IMR-90 (cell line): ENCODE data around the gene ASMTL. TPM values are rescaled to one million over a fixed set of nuclear protein-coding genes. Genes with fewer than 3 reads are reported as not detected.

Experiments used
- ATAC-seq: fragments of 200-7000 bp; cut with Tn5 transposase; 2 replicates; pipeline ENCODE4 v1.9.1; 2020; ENCODE audit warnings: low read depth, mild to moderate bottlenecking, moderate library complexity
- BruUV-seq: library from RNA; stranded (reverse); fragments of 400-500 nt; replicated peaks from 2 replicates; lab custom pipeline; 2021; lab: Mats Ljungman, UMichigan
- CTCF ChIA-PET: fragments of 300-600 bp; formaldehyde crosslinking; extraction: SDS; loops from one replicate; lab custom pipeline; 2021; ENCODE audit warnings: antibody characterized with exemption; lab: Yijun Ruan, JAX
- POLR2A ChIA-PET: fragments of 300-600 bp; sonication (Branson Sonifier 250); formaldehyde crosslinking; loops from one replicate; lab custom pipeline; 2022; ENCODE audit warnings: antibody characterized with exemption; ENCODE audit not compliant: unreplicated experiment; lab: Charles Lee
- DNase-seq: peaks from one replicate; pipeline ENCODE4 v3.0.0; 2013
- H2AFZ ChIP-seq: replicated peaks from 2 replicates; pipeline ENCODE3; 2013; ENCODE audit warnings: low read length, mild to moderate bottlenecking; ENCODE audit not compliant: poor library complexity
- H2AK5ac ChIP-seq: 2 replicates; pipeline ENCODE4 v1.6.1; 2013; ENCODE audit warnings: low read depth, low read length, inconsistent platforms
- H2AK9ac ChIP-seq: replicated peaks from 2 replicates; pipeline ENCODE3; 2013; ENCODE audit warnings: mild to moderate bottlenecking, low read depth, low read length, moderate library complexity; ENCODE audit not compliant: poor library complexity
- H2BK120ac ChIP-seq: 2 replicates; pipeline ENCODE4 v1.6.1; 2013; ENCODE audit warnings: low read depth, low read length, inconsistent platforms
- H2BK15ac ChIP-seq: 3 replicates; pipeline ENCODE4 v1.6.1; 2013; ENCODE audit warnings: low read depth, low read length, inconsistent platforms
- H2BK20ac ChIP-seq: 2 replicates; pipeline ENCODE4 v1.6.1; 2013; ENCODE audit warnings: low read depth, mild to moderate bottlenecking, inconsistent platforms, low read length, moderate library complexity
- H2BK5ac ChIP-seq: 2 replicates; pipeline ENCODE4 v1.6.1; 2013; ENCODE audit warnings: mild to moderate bottlenecking, low read depth, low read length, inconsistent platforms; ENCODE audit not compliant: poor library complexity, severe bottlenecking
- H3K14ac ChIP-seq: replicated peaks from 2 replicates; pipeline ENCODE4 v1.6.1; 2013; ENCODE audit warnings: low read depth, low read length, inconsistent platforms
- H3K18ac ChIP-seq: 2 replicates; pipeline ENCODE4 v1.6.1; 2013; ENCODE audit warnings: low read depth, low read length, control low read depth
- H3K23ac ChIP-seq: 2 replicates; pipeline ENCODE4 v1.6.1; 2013; ENCODE audit warnings: low read depth, low read length, inconsistent platforms
- H3K27ac ChIP-seq: 2 replicates; pipeline ENCODE4 v1.5.1; 2013; ENCODE audit warnings: mild to moderate bottlenecking, control low read depth, low read length; ENCODE audit not compliant: insufficient read depth
- H3K27me3 ChIP-seq: 2 replicates; pipeline ENCODE4 v1.6.1; 2013; ENCODE audit warnings: low read length; ENCODE audit not compliant: control insufficient read depth, insufficient read depth
- H3K36me3 ChIP-seq: 2 replicates; pipeline ENCODE4 v1.6.1; 2013; ENCODE audit warnings: low read length, mixed read lengths; ENCODE audit not compliant: control insufficient read depth, insufficient read depth
- H3K4ac ChIP-seq: 2 replicates; pipeline ENCODE4 v1.6.1; 2013; ENCODE audit warnings: low read depth, low read length, inconsistent platforms
- H3K4me1 ChIP-seq: 2 replicates; pipeline ENCODE4 v1.6.1; 2013; ENCODE audit warnings: low read length, mixed read lengths; ENCODE audit not compliant: control insufficient read depth, insufficient read depth
- H3K4me2 ChIP-seq: 2 replicates; pipeline ENCODE4 v1.6.1; 2013; ENCODE audit warnings: low read depth, mild to moderate bottlenecking, control low read depth, low read length, moderate library complexity
- H3K4me3 ChIP-seq: 2 replicates; pipeline ENCODE4 v1.5.1; 2013; ENCODE audit warnings: low read depth, mild to moderate bottlenecking, control low read depth, low read length, moderate library complexity; ENCODE audit not compliant: insufficient read depth
- H3K56ac ChIP-seq: 2 replicates; pipeline ENCODE4 v1.6.1; 2013; ENCODE audit warnings: low read length, inconsistent platforms; ENCODE audit not compliant: insufficient read depth; ENCODE audit errors: extremely low read depth
- H3K79me1 ChIP-seq, 2 experiments: 2 replicates each; pipeline ENCODE4 v1.6.1; 2013; ENCODE audit warnings: low read length in 2 of 2, inconsistent platforms in 1 of 2, low read depth in 1 of 2
- H3K9ac ChIP-seq: 2 replicates; pipeline ENCODE4 v1.6.1; 2013; ENCODE audit warnings: low read depth, low read length, control low read depth
- H3K9me1 ChIP-seq: 2 replicates; pipeline ENCODE4 v1.6.1; 2013; ENCODE audit warnings: low read length, inconsistent platforms; ENCODE audit not compliant: insufficient read depth
- H3K9me3 ChIP-seq: 2 replicates; pipeline ENCODE4 v1.6.1; 2013; ENCODE audit warnings: low read length; ENCODE audit not compliant: control insufficient read depth, insufficient read depth
- H4K20me1 ChIP-seq: 2 replicates; pipeline ENCODE4 v1.6.1; 2013; ENCODE audit warnings: low read length, inconsistent platforms; ENCODE audit not compliant: insufficient read depth
- H4K5ac ChIP-seq: 2 replicates; pipeline ENCODE4 v1.6.1; 2013; ENCODE audit warnings: mild to moderate bottlenecking, low read depth, low read length, control low read depth
- H4K8ac ChIP-seq, 2 experiments: 2 replicates each; pipeline ENCODE4 v1.6.1; 2013; ENCODE audit warnings: low read depth in 2 of 2, low read length in 2 of 2, control low read depth in 1 of 2, inconsistent platforms in 1 of 2
- H4K91ac ChIP-seq: 2 replicates; pipeline ENCODE4 v1.6.1; 2013; ENCODE audit warnings: low read depth, low read length, inconsistent platforms; ENCODE audit not compliant: insufficient read depth
- BHLHE40 ChIP-seq: fragments of 150-350 bp; IDR thresholded peaks from 2 replicates; pipeline ENCODE4 v1.6.1; 2016; ENCODE audit warnings: mild to moderate bottlenecking, low read depth, low read length
- CEBPB ChIP-seq: IDR thresholded peaks from 2 replicates; pipeline ENCODE4 v1.6.1; 2012; ENCODE audit warnings: low read depth, low read length, improper control_type of control experiment
- CHD1 ChIP-seq: IDR thresholded peaks from 2 replicates; pipeline ENCODE4 v1.6.1; 2012; ENCODE audit warnings: low read depth, low read length, improper control_type of control experiment
- CTCF ChIP-seq: conservative IDR thresholded peaks from 2 replicates; pipeline ENCODE4 v1.5.1; 2012; ENCODE audit warnings: mild to moderate bottlenecking, low read depth, low read length, improper control_type of control experiment
- ELK1 ChIP-seq: fragments of 150-350 bp; IDR thresholded peaks from 2 replicates; pipeline ENCODE4 v1.6.1; 2016; ENCODE audit warnings: low read depth, mild to moderate bottlenecking, low read length, moderate library complexity, borderline replicate concordance
- FOS ChIP-seq: fragments of 150-350 bp; IDR thresholded peaks from 2 replicates; pipeline ENCODE4 v1.6.1; 2016; ENCODE audit warnings: low read depth, low read length
- MAZ ChIP-seq: IDR thresholded peaks from 2 replicates; pipeline ENCODE4 v1.6.1; 2012; ENCODE audit warnings: low read depth, mild to moderate bottlenecking, low read length, improper control_type of control experiment, moderate library complexity, borderline replicate concordance
- POLR2A ChIP-seq: IDR thresholded peaks from 2 replicates; pipeline ENCODE4 v1.6.1; 2012; ENCODE audit warnings: mild to moderate bottlenecking, low read depth, low read length
- RAD21 ChIP-seq: IDR thresholded peaks from 2 replicates; pipeline ENCODE4 v1.6.1; 2012; ENCODE audit warnings: low read length, improper control_type of control experiment
- RCOR1 ChIP-seq: IDR thresholded peaks from 2 replicates; pipeline ENCODE4 v1.6.1; 2012; ENCODE audit warnings: mild to moderate bottlenecking, low read length, improper control_type of control experiment; ENCODE audit not compliant: insufficient replicate concordance
- RFX5 ChIP-seq: IDR thresholded peaks from 2 replicates; pipeline ENCODE4 v1.8.0; 2012; ENCODE audit warnings: low read depth, mild to moderate bottlenecking, low read length, moderate library complexity
- USF2 ChIP-seq: fragments of 150-350 bp; IDR thresholded peaks from 2 replicates; pipeline ENCODE4 v1.6.1; 2017; ENCODE audit warnings: mild to moderate bottlenecking, antibody characterized with exemption, low read length, low read depth
- WGBS, 2 experiments: methylation state at CpG; one replicate each; pipeline versions ENCODE4 v1.1.5 to v1.1.7; 2013; ENCODE audit warnings: missing lambda C conversion rate in 2 of 2; ENCODE audit not compliant: insufficient read length in 1 of 2; ENCODE audit errors: extremely low coverage in 2 of 2; 5-methylcytosine and 5-hydroxymethylcytosine counted together
- dilution Hi-C: fragments of 300-500 bp; cut with HindIII; formaldehyde crosslinking; loops from one replicate; pipeline ENCODE4 v1.14.3; 2018; ENCODE audit warnings: low sequenced_read_pairs; ENCODE audit not compliant: unreplicated experiment
- in situ Hi-C: fragments of 300-500 bp; cut with MboI; formaldehyde crosslinking; loops from 3 replicates; pipeline ENCODE4 v1.14.3; 2019; ENCODE audit warnings: low sequenced_read_pairs, inconsistent platforms, mixed read lengths
- intact Hi-C: fragments of 100-400 bp; cut with micrococcal nuclease; formaldehyde crosslinking; loops from 2 replicates; pipeline ENCODE4 v1.10.0; 2022
- polyA plus RNA-seq, 3 experiments: library from polyadenylated mRNA; depleted of rRNA; stranded (reverse); fragments of >200 nt; gene quantifications; 2 replicates each; pipeline ENCODE4 v1.2.3, GENCODE V29; 2012; ENCODE audit warnings: low replicate concordance in 1 of 3
- total RNA-seq: library from RNA; depleted of rRNA; stranded (reverse); fragments of >200 nt; gene quantifications from 2 replicates; pipeline ENCODE4 v1.2.3, GENCODE V29; 2012

The ASMTL gene
- total and polyA plus RNA-seq, 2 of the 4 experiments (the other 2 are of a cell fraction), result 13.4 to 33.4 TPM

GRCh38 chrX:1427756-1428155 is 25.0 kb downstream of the ASMTL start:
- CTCF ChIA-PET, result no interaction called here
- dilution Hi-C loops, result no loop called here
- Histone ChIP-seq H3K9me3 (peaks cover 9% of the 10 kb centered on the region), H3K4me1 (no peaks in the 10 kb centered on the region), H3K56ac (no peak overlapping the region), H2AK5ac (no peak overlapping the region), H2BK20ac (no peak overlapping the region), H4K91ac (no peak overlapping the region), H3K4ac (no peak overlapping the region), H4K20me1 (no peaks in the 10 kb centered on the region), H3K18ac (no peak overlapping the region), H2AK9ac (no peak overlapping the region), H2BK120ac (no peak overlapping the region), H2AFZ (no peak overlapping the region), H3K9ac (no peak overlapping the region), H3K79me1 (no peaks in the 10 kb centered on the region), H3K4me3 (no peak overlapping the region), H2BK15ac (no peak overlapping the region), H3K27ac (no peak overlapping the region), H3K27me3 (no peaks in the 10 kb centered on the region), H3K14ac (no peak overlapping the region), H3K23ac (no peak overlapping the region), H3K9me1 (no peaks in the 10 kb centered on the region), H2BK5ac (no peak overlapping the region), H3K4me2 (no peak overlapping the region), H4K8ac (no peak overlapping the region), H4K5ac (no peak overlapping the region), H3K36me3 (peaks cover 35% of the 10 kb centered on the region)
- TF ChIP-seq FOS (no peak), ELK1 (no peak), CEBPB (no peak), POLR2A (no peak), CHD1 (no peak), MAZ (no peak), RAD21 (no peak), BHLHE40 (no peak), RCOR1 (no peak), CTCF (no peak), USF2 (no peak), RFX5 (no peak)
- DNase-seq (no peak), ATAC-seq (no peak)
- POLR2A ChIA-PET, result no interaction called here
- no TSS peak for BruUV-seq
- 96% methylated on average over 11 of the region's 32 CpGs; no CpG with 5 or more reads in 1 of the 2 experiments for WGBS, 2 experiments
- intact Hi-C loops, result no loop called here
- in situ Hi-C loops, result no loop called here
